Stimulated activated CD4-positive, alpha-beta T cell treated with anti-CD3 and anti-CD28 coated beads, TNF-alpha, amount 100 ng/mL, for 48 hours (primary cell): Measurements from ENCODE around the gene MYO18B.

ENCODE experiments used
- DNase-seq, 3 donors: peaks; one replicate each; pipeline ENCODE4 v3.0.0-alpha.2; 2020; ENCODE audit warnings: low read depth in 3 of 3

Gene MYO18B

GRCh38 chr22:26047516-26047915, 305.5 kb downstream of the MYO18B start:
- no peak for DNase-seq

- DNase-seq = no peak
Measured at GRCh38 chr22:26047920-26048319, 305.9 kb downstream of the MYO18B start.

DNA sequence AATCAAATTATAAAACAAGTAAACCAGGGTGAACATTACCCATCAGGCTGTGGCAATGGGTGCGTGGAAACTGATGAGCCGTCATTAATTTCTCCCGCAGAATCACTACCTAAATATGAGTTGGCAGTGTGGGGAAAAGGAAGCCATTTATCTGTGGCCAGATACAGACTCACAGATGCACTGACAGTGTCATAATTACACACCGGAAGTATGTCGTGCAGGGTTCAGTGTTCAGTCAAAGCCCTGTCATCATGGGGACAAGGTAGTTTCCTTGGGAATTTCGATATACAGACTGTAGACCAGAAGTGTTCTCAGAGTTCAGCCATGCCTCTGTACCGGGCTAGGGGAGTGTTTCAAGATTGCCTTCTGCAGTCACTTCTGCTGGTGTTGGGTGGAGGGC, 308.1 kb downstream of the MYO18B start:
- no peak for DNase-seq

GRCh38 chr22:26053737-26054316, 311.8 kb downstream of the MYO18B start:
- DNase-seq = no peak

DNA sequence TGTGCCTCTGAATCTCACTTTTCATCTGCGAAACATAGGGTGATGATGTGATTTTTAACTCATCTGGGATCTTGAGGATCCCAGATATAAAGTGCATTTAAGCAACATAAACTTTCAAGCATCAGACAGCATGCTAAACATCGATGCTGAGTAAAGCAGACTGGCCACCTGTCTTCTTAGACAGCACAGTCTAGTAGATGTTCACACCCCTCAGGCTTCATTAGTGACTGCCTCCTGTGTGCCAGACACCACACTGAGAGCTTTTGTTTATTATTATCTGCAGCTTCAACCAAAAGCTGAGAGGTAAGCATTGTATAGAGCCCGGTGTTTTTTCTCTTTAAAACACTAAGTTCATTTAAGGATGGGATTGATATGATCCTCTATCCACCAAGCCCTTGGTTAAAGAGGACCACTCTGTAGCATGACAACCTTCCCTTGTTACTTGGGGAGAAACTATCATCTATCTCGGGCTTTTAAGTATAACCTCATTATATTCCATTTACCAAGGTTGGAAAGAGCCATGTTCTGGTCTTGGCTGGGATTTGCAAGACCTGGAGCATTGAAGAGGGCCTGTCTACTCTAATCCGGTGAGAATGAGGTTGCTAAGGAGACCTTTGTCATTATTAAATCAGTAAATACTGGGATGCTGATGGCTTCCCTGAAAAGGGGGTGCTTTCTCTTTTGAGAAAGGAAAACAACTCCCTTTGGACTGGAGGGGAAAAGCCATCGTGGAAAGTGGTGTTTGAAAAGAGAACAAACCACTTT, 313.0 kb downstream of the MYO18B start:
- DNase-seq = no peak

GRCh38 chr22:26055693-26056092, 313.7 kb downstream of the MYO18B start:
- no peak for DNase-seq

DNA sequence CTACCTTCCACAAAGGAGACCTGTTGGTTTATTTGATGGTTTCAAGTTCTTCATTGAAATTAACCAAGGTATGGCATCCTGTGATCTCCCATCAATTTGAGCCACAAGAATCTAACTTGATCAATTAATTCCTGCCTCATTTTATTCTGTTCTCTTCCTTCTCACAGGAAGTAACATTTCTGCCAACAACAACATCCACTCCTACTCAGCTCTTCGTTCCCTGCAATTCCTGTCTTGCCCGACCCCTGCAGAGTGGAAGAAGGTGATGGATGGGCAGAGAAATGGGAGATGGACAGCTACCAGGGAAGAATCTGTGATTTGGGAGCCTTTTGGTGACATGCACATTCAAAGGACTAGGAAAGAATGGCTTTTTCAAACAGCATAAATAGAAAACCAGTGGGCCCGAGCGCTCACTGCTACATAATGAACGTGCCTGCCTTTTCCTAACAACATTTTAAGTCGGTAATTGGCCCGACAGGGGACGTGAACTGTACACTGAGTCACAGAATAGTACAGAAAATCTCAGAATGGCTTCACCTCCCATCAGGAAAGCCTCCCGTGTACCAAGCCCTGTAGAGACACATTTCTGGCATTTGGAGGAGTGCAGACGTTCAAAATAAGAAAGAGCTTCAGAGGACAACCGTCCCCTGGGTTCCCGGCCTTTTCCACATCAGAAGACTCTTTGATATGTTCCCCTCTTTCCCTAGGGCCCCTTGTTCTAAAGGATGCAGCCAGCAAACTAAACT, 314.6 kb downstream of the MYO18B start:
- no peak for DNase-seq

DNA sequence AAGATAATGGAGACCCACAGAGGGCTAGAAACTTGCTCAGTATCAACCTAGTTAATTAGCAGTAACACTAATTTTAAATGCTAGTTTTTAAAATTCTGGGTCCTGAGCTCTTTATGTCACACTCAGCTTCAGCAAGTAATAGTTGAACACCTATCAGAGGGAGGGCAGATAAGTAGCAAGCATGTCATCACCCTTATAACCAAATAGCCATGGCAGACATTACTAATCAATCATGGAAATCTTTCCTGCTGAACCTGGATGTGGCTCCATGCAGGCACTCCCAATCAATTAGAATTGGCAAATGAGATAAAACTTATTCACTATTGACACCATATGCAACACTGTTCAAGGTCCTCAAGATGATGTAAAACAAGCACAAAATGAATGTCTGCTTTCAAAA, 315.7 kb downstream of the MYO18B start:
- DNase-seq = no peak

GRCh38 chr22:26064048-26064447, 322.1 kb downstream of the MYO18B start:
- DNase-seq = no peak

GRCh38 chr22:26065847-26066246, 323.9 kb downstream of the MYO18B start:
- DNase-seq = no peak

- DNase-seq = no peak
Measured at GRCh38 chr22:26066534-26066933, 324.5 kb downstream of the MYO18B start.

DNA sequence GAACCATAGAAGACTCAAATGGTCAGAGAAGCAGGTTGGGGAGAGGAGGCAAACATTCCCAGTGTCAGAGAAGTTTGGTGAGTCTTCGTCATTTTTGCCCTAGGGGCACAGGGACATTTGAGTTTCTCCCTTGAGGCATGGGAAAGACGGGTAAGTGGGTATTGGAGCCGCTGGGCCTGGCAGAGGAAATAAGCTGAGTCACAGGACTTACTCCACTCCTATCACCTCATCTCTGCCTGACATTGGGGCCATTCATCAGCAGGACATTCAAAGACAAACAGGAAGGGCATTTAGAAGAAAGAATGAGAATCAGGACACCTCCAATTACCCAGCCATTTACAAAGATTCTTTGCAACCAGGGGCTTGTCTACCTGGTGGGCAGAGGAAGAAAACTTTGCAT, 326.6 kb downstream of the MYO18B start:
- no peak for DNase-seq

DNA sequence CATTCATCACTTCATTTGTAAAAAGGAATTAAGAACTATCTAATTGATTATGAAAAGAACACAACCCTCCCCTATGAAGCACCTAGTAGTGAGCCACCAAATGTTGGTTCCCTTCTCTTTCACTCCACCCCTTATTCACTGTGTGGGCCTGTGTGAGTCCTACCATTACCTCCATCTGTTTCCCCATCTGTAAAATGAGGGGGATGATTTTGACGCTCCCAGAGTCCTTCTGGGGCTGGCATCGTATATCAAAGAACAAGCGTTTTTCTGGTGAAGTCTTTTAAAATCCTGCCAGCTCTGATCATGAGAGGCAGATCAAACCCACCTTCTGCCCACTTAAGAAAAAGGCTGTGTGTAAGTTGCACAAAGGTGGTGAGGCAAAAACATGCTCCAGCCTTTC, 330.6 kb downstream of the MYO18B start:
- no peak for DNase-seq

DNA sequence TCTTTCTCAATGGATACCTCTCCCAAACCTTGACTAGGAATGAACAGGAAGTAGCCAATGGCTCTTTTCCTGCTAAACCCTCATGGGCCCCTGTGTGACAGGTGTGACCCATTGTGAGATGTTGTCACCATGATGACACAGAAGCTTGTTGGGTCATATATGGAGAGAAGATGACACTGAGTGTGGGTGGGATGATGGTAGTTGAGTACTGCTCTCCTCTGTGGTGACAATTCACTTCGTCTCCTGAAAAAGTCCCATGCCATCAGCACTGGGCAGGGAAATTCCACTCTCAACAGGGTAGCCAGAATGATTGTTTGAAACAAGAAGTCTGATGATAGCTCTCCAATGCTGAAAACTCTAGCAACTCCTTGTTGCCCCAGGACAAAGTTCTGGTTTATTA, 333.3 kb downstream of the MYO18B start:
- DNase-seq = no peak

GRCh38 chr22:26079009-26079408, 337.0 kb downstream of the MYO18B start:
- no peak for DNase-seq
